C4-2B (cell line): Measurements from ENCODE around the gene ARL15.

Experiments used
- ZFX ChIP-seq: fragments of 450-650 bp; IDR thresholded peaks from 2 replicates; pipeline ENCODE4 v1.6.1; 2017
- TF ChIP-seq, protein P1 (sequence below): fragments of 450-650 bp; conservative IDR thresholded peaks from 2 replicates; pipeline ENCODE4 v1.5.1; 2017; ENCODE audit warnings: mild to moderate bottlenecking

DNA sequence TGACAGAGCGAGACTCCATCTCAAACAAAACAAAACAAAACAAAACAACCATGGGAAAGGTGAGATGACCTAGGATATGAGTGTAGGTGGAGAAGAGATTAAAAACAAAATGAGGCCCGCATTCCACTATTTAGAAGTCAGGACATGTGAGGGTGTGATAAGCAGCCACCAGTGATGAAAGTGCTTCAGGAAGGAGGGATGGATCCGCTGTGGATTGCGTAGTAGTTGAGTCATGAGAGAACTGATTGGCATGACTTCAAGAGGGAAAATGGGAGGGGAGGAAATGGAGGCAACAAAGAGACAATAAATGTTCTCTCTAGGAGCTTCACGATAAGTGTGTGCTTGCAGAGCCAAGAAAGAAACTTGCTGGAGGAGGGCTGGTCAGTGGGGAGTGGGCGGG, 367.6 kb downstream of the ARL15 start:
- TF ChIP-seq, protein P1, sequence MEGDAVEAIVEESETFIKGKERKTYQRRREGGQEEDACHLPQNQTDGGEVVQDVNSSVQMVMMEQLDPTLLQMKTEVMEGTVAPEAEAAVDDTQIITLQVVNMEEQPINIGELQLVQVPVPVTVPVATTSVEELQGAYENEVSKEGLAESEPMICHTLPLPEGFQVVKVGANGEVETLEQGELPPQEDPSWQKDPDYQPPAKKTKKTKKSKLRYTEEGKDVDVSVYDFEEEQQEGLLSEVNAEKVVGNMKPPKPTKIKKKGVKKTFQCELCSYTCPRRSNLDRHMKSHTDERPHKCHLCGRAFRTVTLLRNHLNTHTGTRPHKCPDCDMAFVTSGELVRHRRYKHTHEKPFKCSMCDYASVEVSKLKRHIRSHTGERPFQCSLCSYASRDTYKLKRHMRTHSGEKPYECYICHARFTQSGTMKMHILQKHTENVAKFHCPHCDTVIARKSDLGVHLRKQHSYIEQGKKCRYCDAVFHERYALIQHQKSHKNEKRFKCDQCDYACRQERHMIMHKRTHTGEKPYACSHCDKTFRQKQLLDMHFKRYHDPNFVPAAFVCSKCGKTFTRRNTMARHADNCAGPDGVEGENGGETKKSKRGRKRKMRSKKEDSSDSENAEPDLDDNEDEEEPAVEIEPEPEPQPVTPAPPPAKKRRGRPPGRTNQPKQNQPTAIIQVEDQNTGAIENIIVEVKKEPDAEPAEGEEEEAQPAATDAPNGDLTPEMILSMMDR, result no peak
- TF ChIP-seq ZFX, result no peak
